ENCODE measurements around the gene IL1RAPL2. TPM values are rescaled to one million over a fixed set of nuclear protein-coding genes. Genes with fewer than 3 reads are reported as not detected.

IL1RAPL2 gene
- total and polyA plus RNA-seq, 2 of the 8 experiments (the other 6 are each of a cell fraction or from before 2014, with no cell fraction given), result 0.20 to 1.3 TPM

DNA sequence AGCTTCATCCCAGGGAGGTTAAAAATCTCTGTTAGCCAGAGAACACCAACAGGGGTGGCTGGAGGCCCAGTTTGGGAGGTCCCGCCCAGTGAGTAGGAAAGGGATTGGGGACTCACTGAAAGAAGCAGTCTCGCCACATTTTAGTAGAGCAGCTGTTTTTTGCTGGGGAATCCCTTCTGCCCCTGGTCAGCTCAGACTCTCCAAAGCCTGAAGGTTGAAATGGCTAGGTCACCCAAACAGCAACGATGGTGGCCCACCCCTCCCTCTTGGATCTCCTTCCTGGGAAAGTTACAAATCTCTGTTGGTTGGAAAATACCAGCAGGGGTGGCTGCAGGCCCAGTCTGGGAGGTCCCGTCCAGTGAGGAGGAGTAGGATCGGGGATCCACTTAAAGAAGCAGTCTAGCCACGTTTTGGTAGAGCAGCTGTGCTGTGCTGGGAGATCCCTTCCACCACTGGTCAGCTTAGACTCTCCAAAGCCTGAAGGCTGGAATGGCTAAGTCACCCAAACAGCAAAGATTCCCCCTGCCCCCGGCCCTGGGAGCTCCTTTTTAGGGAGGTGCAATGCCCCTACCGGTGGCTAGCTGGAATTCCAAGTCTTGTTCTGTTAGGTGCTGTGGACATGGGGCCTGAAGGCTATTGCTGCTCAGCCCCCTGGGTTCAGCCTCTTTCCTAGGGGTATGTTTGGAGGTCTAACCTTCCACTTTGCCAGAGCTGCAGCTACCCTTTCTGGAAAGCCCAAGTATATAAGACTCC, 694.5 kb downstream of the IL1RAPL2 start (continued):
- TF ChIP-seq HDAC2 (IDR thresholded peaks at IDR 0.05; ENCODE audit: borderline replicate concordance in 1 of 2, low read depth in 2 of 2, low read length in 2 of 2), result no peak
- TF ChIP-seq CTBP2 (IDR thresholded peaks at IDR 0.05; ENCODE audit: borderline replicate concordance, insufficient read depth, insufficient read length, low read length), result no peak
- TF ChIP-seq CHD1 (IDR thresholded peaks at IDR 0.05; ENCODE audit: low read depth, low read length), result no peak

Measured in H1 (cell line).